Endodermal cell (in vitro differentiated cells): Measurements from ENCODE around the gene MUCL3. TPM values are rescaled to one million over a fixed set of nuclear protein-coding genes. Genes with fewer than 3 reads are reported as not detected.
"Not testable (repeated sequence)": the region's sequence is repeated elsewhere in the genome, so short reads cannot be mapped to it uniquely, and the experiment has no call there.

Source experiments
- DNase-seq: peaks from one replicate; pipeline ENCODE4 v3.0.0-alpha.2; 2017
- H3K27ac ChIP-seq: 2 replicates; pipeline ENCODE4 v1.5.1; 2013; ENCODE audit warnings: mild to moderate bottlenecking, low read depth, low read length, moderate library complexity
- H3K27me3 ChIP-seq: 2 replicates; pipeline ENCODE4 v1.6.1; 2013; ENCODE audit warnings: mild to moderate bottlenecking, low read length, moderate library complexity; ENCODE audit not compliant: insufficient read depth, control insufficient read depth, poor library complexity, severe bottlenecking
- H3K36me3 ChIP-seq: 2 replicates; pipeline ENCODE4 v1.7.0; 2013; ENCODE audit warnings: mild to moderate bottlenecking, low read length, moderate library complexity; ENCODE audit not compliant: control insufficient read depth, insufficient read depth
- H3K4me1 ChIP-seq: one replicate; pipeline ENCODE4 v1.7.0; 2013; ENCODE audit warnings: low read length; ENCODE audit not compliant: control insufficient read depth, insufficient read depth
- H3K4me3 ChIP-seq: 2 replicates; pipeline ENCODE4 v1.5.1; 2013; ENCODE audit warnings: mild to moderate bottlenecking, low read length, moderate library complexity
- H3K9ac ChIP-seq: 2 replicates; pipeline ENCODE4 v1.6.1; 2013; ENCODE audit warnings: mild to moderate bottlenecking, low read length, moderate library complexity; ENCODE audit not compliant: poor library complexity, severe bottlenecking; ENCODE audit errors: extremely low read depth
- H3K9me3 ChIP-seq: 2 replicates; pipeline ENCODE4 v1.6.1; 2013; ENCODE audit warnings: mild to moderate bottlenecking, low read length, moderate library complexity; ENCODE audit not compliant: control insufficient read depth
- H3K27ac Mint-ChIP-seq: 2 replicates; pipeline ENCODE4 v1.8.0; 2020; ENCODE audit warnings: mixed read lengths
- H3K27me3 Mint-ChIP-seq: 2 replicates; pipeline ENCODE4 v1.8.0; 2021; ENCODE audit warnings: mild to moderate bottlenecking, mixed read lengths; ENCODE audit not compliant: insufficient read depth
- H3K36me3 Mint-ChIP-seq: 2 replicates; pipeline ENCODE4 v1.8.0; 2020; ENCODE audit warnings: low read depth, mixed read lengths
- H3K4me1 Mint-ChIP-seq: 2 replicates; pipeline ENCODE4 v1.8.0; 2020; ENCODE audit warnings: mixed read lengths
- H3K4me3 Mint-ChIP-seq: 2 replicates; pipeline ENCODE4 v1.8.0; 2020; ENCODE audit warnings: mild to moderate bottlenecking, moderate library complexity, mixed read lengths
- H3K9me3 Mint-ChIP-seq: 2 replicates; pipeline ENCODE4 v1.8.0; 2020; ENCODE audit warnings: mild to moderate bottlenecking, mixed read lengths
- CTCF ChIP-seq: fragments of 200-600 bp; sonication (generic); conservative IDR thresholded peaks from 2 replicates; pipeline ENCODE4 v1.5.0; 2021; ENCODE audit warnings: antibody characterized with exemption, mild to moderate bottlenecking
- WGBS, 2 experiments: methylation state at CpG; one replicate each; pipeline versions ENCODE4 v1.1.5 to v1.1.7; 2013; ENCODE audit warnings: missing lambda C conversion rate in 2 of 2, mixed read lengths in 1 of 2; ENCODE audit not compliant: insufficient coverage in 1 of 2, insufficient read length in 1 of 2; 5-methylcytosine and 5-hydroxymethylcytosine counted together
- total RNA-seq, 2 donors: library from RNA; stranded (reverse); fragmentation: NEBNext Ultra II Directional in 1 of 2; extraction: Animal tissue kit (Norgen Biotek cat#: 25700) in 1 of 2; gene quantifications; 2 replicates in 1 of 2; 3 replicates in 1 of 2; pipeline ENCODE4 v1.2.1, GENCODE V29; 2021

The MUCL3 gene
- total RNA-seq, 2 donors from 2014 or later = 0.18 TPM

GRCh38 chr6:30997301-30997700, 56.5 kb downstream of the MUCL3 start:
- H3K4me3 Mint-ChIP-seq = no peak overlapping the region
- Histone ChIP-seq H3K36me3 (no peaks in the 10 kb centered on the region), H3K9me3 (peaks cover 6% of the 10 kb centered on the region), H3K4me1 (no peaks in the 10 kb centered on the region), H3K27ac (no peak overlapping the region), H3K27me3 (no peaks in the 10 kb centered on the region), H3K9ac (no peak overlapping the region), H3K4me3 (no peak overlapping the region)
- H3K27me3 Mint-ChIP-seq = peaks cover 1% of the 10 kb centered on the region
- no peak overlapping the region for H3K27ac Mint-ChIP-seq
- no peak for DNase-seq
- 93% methylated on average over 2 of the region's 2 CpGs; no CpG with 5 or more reads in 1 of the 2 experiments for WGBS, 2 experiments
- no peaks in the 10 kb centered on the region for H3K4me1 Mint-ChIP-seq
- TF ChIP-seq CTCF = no peak
- no peaks in the 10 kb centered on the region for H3K36me3 Mint-ChIP-seq
- H3K9me3 Mint-ChIP-seq = peaks cover 22% of the 10 kb centered on the region

- Histone ChIP-seq H3K36me3 (no peaks in the 10 kb centered on the region), H3K27ac (no peak overlapping the region), H3K27me3 (no peaks in the 10 kb centered on the region), H3K4me3 (no peak overlapping the region), H3K4me1 (no peaks in the 10 kb centered on the region), H3K9me3 (peaks cover 6% of the 10 kb centered on the region), H3K9ac (no peak overlapping the region)
- H3K4me1 Mint-ChIP-seq = no peaks in the 10 kb centered on the region
- peaks cover 1% of the 10 kb centered on the region for H3K27me3 Mint-ChIP-seq
- H3K36me3 Mint-ChIP-seq = no peaks in the 10 kb centered on the region
- H3K4me3 Mint-ChIP-seq = no peak overlapping the region
- 88 to 100% methylated on average over 1 to 5 of the region's 5 CpGs for WGBS, 2 experiments
- TF ChIP-seq CTCF = no peak
- peaks cover 21% of the 10 kb centered on the region for H3K9me3 Mint-ChIP-seq
- DNase-seq = no peak
- H3K27ac Mint-ChIP-seq = no peak overlapping the region
Observed at GRCh38 chr6:30998785-30999184, 58.0 kb downstream of the MUCL3 start.

- not testable (repeated sequence) for H3K4me1 ChIP-seq, H3K27me3 ChIP-seq, H3K9ac ChIP-seq, H3K4me1 Mint-ChIP-seq, DNase-seq, H3K9me3 Mint-ChIP-seq, H3K4me3 ChIP-seq, H3K27ac Mint-ChIP-seq, H3K36me3 Mint-ChIP-seq, H3K36me3 ChIP-seq, H3K27ac ChIP-seq, H3K27me3 Mint-ChIP-seq, H3K9me3 ChIP-seq, H3K4me3 Mint-ChIP-seq
- WGBS, 2 experiments = 94 to 95% methylated on average over 7 to 33 of the region's 39 CpGs
Observed at GRCh38 chr6:31000067-31000860, 59.5 kb downstream of the MUCL3 start.
